Transverse colon (tissue), 4 donors: ENCODE measurements around the gene SLC10A1. TPM values are rescaled to one million over a fixed set of nuclear protein-coding genes. Genes with fewer than 3 reads are reported as not detected.
"Not testable (repeated sequence)": the region's sequence is repeated elsewhere in the genome, so short reads cannot be mapped to it uniquely, and the experiment has no call there.

Experiments used
- DNase-seq: peaks from one replicate; pipeline ENCODE4 v3.0.0-alpha.2; 2019
- H3K27ac ChIP-seq, 4 donors: fragments of 200-600 bp; sonication (generic); 2 replicates each; pipeline ENCODE4 v1.5.1; 2016 to 2018; ENCODE audit warnings: inconsistent platforms in 4 of 4
- H3K27me3 ChIP-seq: fragments of 200-600 bp; sonication (generic); 2 replicates; pipeline ENCODE4 v1.5.1; 2017; ENCODE audit warnings: inconsistent platforms
- H3K36me3 ChIP-seq, 4 donors: fragments of 200-600 bp; sonication (generic); 2 replicates each; pipeline ENCODE4 v1.5.1; 2017 to 2019; ENCODE audit warnings: inconsistent platforms in 4 of 4
- H3K4me1 ChIP-seq, 4 donors: fragments of 200-600 bp; sonication (generic); 2 replicates each; pipeline ENCODE4 v1.5.1; 2017 to 2020; ENCODE audit warnings: inconsistent platforms in 4 of 4
- H3K4me3 ChIP-seq, 4 donors: fragments of 200-600 bp; sonication (generic); 1 replicate in 1 of 4; 2 replicates in 3 of 4; pipeline versions ENCODE4 v1.5.1 to v1.6.1; 2017 to 2019; ENCODE audit warnings: inconsistent platforms in 4 of 4
- H3K9me3 ChIP-seq, 2 donors: fragments of 200-600 bp; sonication (generic); 2 replicates each; pipeline ENCODE4 v1.5.1; 2017 to 2019; ENCODE audit warnings: inconsistent platforms in 2 of 2
- EP300 ChIP-seq: sonication (generic); formaldehyde crosslinking; IDR thresholded peaks from one replicate; pipeline ENCODE4 v1.6.1; 2017; ENCODE audit warnings: antibody characterized with exemption, low read depth
- POLR2A ChIP-seq: fragments of 450-650 bp; IDR thresholded peaks from one replicate; pipeline ENCODE4 v1.6.1; 2016; ENCODE audit warnings: antibody characterized with exemption, mild to moderate bottlenecking, moderate library complexity
- POLR2AphosphoS5 ChIP-seq, 3 donors: sonication (generic); formaldehyde crosslinking; IDR thresholded peaks; one replicate each; pipeline ENCODE4 v1.6.1; 2016; ENCODE audit warnings: antibody characterized with exemption in 3 of 3
- WGBS, 2 donors: methylation state at CpG; one replicate each; pipeline ENCODE4 v1.1.5; 2018; ENCODE audit warnings: low coverage in 1 of 2; 5-methylcytosine and 5-hydroxymethylcytosine counted together
- in situ Hi-C, 4 donors: fragments of 200-750 bp; cut with MboI; loops; one replicate each; pipeline versions ENCODE4 v1.15.0 to v1.15.1; 2017; ENCODE audit warnings: low sequenced_read_pairs in 3 of 4, low pct_ligation_motif_present in 1 of 4, low pct_unique_long_range_greater_than_20kb in 1 of 4
- intact Hi-C: fragments of 100-400 bp; cut with DNase I; formaldehyde crosslinking; loops from one replicate; pipeline ENCODE4 v1.15.1; 2023; ENCODE audit warnings: low total_unique reads
- total RNA-seq, 4 donors: library from RNA; depleted of rRNA; stranded (reverse); fragments of >200 nt; gene quantifications; one replicate each; pipeline ENCODE4 v1.1.0, GENCODE V29; 2016
- TF ChIP-seq, protein P1 (sequence below), 5 experiments: fragments of 200-600 bp in 3 of 5; fragments of 450-650 bp in 2 of 5; sonication (generic) in 3 of 5; IDR thresholded peaks; 1 replicate in 2 of 5; 2 replicates in 3 of 5; pipeline ENCODE4 v1.5.1; 2016 to 2017; ENCODE audit warnings: antibody characterized with exemption in 5 of 5, inconsistent platforms in 3 of 5, mild to moderate bottlenecking in 2 of 5, moderate library complexity in 1 of 5

SLC10A1 gene
- total RNA-seq, 4 donors from 2014 or later, result 0.27 TPM; not detected in 3

DNA sequence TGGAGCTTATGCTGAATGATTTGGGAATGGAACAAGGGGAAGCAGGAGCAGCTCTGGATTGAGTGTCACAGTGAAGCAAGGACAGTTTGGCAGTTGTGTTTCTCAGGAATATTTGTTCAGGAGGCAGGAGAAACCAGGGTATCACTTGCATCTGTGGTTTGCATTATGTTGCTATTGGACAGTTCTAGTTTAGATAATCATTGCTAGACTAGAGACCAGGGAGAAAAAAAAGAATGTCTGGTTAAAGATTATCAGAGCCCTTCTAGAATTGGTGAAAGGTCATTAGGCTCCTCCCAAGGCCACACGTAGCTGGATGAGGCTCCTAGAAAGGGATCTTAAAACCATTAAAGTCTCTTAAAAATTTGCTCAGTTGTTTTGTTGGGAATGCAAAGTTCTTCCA, 47.1 kb downstream of the SLC10A1 start:
- Histone ChIP-seq H3K4me1 (peaks cover 0 to 20% (median 9%) of the 10 kb centered on the region in 4 donors), H3K27me3 (no peaks in the 10 kb centered on the region), H3K27ac (peak overlapping the region; percentile 69 to 83 (median 77)), H3K36me3 (no peaks in the 10 kb centered on the region), H3K4me3 (no peak overlapping the region), H3K9me3 (no peaks in the 10 kb centered on the region)
- in situ Hi-C loops, result no loop called here
- intact Hi-C loops, result no loop called here
- peak; percentile 22 for DNase-seq
- 60% methylated on average over 1 of the region's 1 CpG; no CpG with 5 or more reads in 1 of the 2 donors for WGBS, 2 donors
- TF ChIP-seq, protein P1, sequence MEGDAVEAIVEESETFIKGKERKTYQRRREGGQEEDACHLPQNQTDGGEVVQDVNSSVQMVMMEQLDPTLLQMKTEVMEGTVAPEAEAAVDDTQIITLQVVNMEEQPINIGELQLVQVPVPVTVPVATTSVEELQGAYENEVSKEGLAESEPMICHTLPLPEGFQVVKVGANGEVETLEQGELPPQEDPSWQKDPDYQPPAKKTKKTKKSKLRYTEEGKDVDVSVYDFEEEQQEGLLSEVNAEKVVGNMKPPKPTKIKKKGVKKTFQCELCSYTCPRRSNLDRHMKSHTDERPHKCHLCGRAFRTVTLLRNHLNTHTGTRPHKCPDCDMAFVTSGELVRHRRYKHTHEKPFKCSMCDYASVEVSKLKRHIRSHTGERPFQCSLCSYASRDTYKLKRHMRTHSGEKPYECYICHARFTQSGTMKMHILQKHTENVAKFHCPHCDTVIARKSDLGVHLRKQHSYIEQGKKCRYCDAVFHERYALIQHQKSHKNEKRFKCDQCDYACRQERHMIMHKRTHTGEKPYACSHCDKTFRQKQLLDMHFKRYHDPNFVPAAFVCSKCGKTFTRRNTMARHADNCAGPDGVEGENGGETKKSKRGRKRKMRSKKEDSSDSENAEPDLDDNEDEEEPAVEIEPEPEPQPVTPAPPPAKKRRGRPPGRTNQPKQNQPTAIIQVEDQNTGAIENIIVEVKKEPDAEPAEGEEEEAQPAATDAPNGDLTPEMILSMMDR (IDR thresholded peaks at IDR 0.05), result no peak
- TF ChIP-seq POLR2AphosphoS5 (IDR thresholded peaks at IDR 0.05) (no peak), POLR2A (no peak), EP300 (no peak)

DNA sequence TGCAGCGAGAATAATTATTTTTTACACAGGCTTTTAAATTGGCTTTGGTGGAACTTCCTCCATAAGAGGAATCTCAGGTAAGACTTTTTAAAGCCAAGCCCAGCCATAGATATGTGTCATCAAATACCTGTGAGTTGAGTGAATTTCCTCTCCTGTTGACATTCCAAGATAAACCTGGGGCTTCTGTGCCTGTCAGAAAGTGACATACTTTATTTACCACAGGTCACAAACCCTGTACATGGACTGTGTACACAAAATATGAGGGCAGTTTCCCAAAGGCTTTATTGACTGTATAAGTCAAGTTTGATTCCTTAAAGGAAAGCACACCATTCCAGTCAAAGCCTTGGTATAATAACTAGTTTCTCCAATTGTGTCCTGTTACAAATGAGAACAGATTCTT, 56.0 kb downstream of the SLC10A1 start:
- WGBS, 2 donors, result 56 to 58% methylated on average over 1 of the region's 1 CpG
- in situ Hi-C loops (no loop called here), intact Hi-C loops (no loop called here)
- peaks cover 6 to 8% of the 10 kb centered on the region in 2 donors for H3K9me3 ChIP-seq
- TF ChIP-seq POLR2AphosphoS5 (IDR thresholded peaks at IDR 0.05) (no peak), POLR2A (no peak), EP300 (no peak)
- H3K27me3 ChIP-seq, result no peaks in the 10 kb centered on the region
- H3K4me1 ChIP-seq, result no peaks in the 10 kb centered on the region
- peak overlapping the region in 1 of 4 donors; percentile 6 for H3K27ac ChIP-seq
- H3K36me3 ChIP-seq, result no peaks in the 10 kb centered on the region
- DNase-seq, result no peak
- no peak overlapping the region for H3K4me3 ChIP-seq

DNA sequence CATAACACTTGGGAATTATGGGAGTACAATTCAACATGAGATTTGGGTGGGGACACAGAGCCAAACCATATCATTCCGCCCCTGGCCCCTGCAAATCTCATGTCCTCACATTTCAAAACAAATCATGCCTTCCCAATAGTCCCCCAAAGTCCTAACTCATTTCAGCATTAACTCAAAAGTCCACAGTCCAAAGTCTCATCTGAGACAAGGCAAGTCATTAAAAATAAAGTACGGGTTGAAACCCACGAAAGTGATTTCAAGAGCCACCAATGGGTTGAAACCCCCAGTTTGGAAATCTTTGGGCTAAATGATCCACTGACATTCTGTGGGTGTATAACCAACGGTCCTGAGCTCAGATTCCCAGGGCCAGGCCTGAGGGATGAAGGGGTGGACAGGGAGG, 60.6 kb downstream of the SLC10A1 start:
- H3K27ac ChIP-seq, H3K9me3 ChIP-seq, H3K4me1 ChIP-seq, intact Hi-C loops, H3K27me3 ChIP-seq, DNase-seq, H3K4me3 ChIP-seq, H3K36me3 ChIP-seq: not testable (repeated sequence)
- WGBS, 2 donors, result 80 to 83% methylated on average over 1 to 4 of the region's 4 CpGs
- in situ Hi-C loops, result loop anchor here in 1 of 4 donors (10.0 kb wide), 1 partner anchor 288 kb away; no protein-coding TSS in a partner anchor

DNA sequence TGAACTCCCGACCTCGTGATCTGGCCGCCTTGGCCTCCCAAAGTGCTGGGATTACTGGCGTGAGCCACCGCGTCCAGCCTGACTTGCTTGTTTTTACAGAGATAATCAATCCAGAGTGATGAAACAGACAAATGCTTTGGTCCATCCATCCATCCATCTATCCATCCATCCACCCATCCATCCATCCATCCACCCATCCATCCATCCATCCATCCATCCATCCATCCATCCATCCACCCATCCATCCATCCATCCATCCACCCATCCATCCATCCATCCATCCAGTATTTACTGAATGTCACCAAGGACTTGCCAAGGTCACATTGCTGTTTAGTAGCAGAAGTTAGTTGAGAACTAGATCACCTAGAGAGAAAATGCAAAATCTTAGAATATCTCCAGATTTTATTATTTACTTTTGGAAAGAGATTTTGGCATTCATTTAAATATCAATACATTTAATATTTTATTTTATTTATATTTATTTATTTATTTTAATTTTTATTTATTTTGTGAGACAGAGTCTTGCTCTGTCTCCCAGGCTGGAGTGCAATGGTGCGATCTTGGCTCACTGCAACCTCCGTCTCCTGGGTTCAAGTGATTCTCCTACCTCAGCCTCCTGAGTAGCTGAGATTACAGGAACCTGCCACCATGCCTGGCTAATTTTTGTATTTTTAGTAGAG, 65.0 kb downstream of the SLC10A1 start:
- 84 to 97% methylated on average over 5 to 8 of the region's 8 CpGs for WGBS, 2 donors
- H3K27ac ChIP-seq, H3K4me1 ChIP-seq, H3K4me3 ChIP-seq, H3K9me3 ChIP-seq, intact Hi-C loops, DNase-seq, H3K27me3 ChIP-seq, H3K36me3 ChIP-seq: not testable (repeated sequence)
- in situ Hi-C loops, result loop anchor here in 1 of 4 donors (10.0 kb wide), 1 partner anchor 293 kb away; no protein-coding TSS in a partner anchor

DNA sequence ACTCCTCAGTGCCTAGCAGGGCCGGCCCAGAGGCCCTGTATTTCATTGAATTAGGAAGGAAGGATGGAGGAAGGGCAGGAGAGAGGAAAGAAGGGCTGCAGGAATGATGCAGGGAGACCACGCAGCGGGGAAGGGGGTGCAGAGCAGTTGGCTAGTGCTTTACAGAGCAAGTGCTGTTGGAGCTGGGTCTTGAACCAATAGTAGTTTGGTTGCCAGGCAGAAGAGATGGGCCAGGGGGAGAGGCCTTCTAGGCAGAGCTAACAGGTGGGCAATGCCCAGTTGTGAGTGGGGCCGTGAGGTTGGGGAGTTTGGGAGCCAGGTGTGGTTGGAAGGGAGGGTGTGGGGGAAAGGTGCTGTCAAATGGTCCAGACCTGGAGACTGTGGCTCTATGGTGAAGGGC, 69.2 kb downstream of the SLC10A1 start:
- H3K36me3 ChIP-seq, result no peaks in the 10 kb centered on the region
- TF ChIP-seq EP300 (no peak), POLR2A (no peak), POLR2AphosphoS5 (IDR thresholded peaks at IDR 0.05) (no peak)
- TF ChIP-seq, protein P1 (IDR thresholded peaks at IDR 0.05), result no peak
- in situ Hi-C loops, result loop anchor here (5.0 to 10.0 kb wide), 2 partner anchors 141 to 143 kb away; no protein-coding TSS in a partner anchor
- no peak overlapping the region for H3K4me3 ChIP-seq
- WGBS, 2 donors, result 81 to 90% methylated on average over 3 to 4 of the region's 4 CpGs
- H3K27me3 ChIP-seq, result no peaks in the 10 kb centered on the region
- H3K27ac ChIP-seq, result no peak overlapping the region
- intact Hi-C loops, result loop anchor here (2.0 to 5.0 kb wide), 2 partner anchors 126 to 143 kb away; no protein-coding TSS in a partner anchor
- no peaks in the 10 kb centered on the region for H3K9me3 ChIP-seq
- DNase-seq, result no peak
- peaks cover 0 to 16% (median 9%) of the 10 kb centered on the region in 4 donors for H3K4me1 ChIP-seq
